Astrocyte of the cerebellum (primary cell): ENCODE data around the gene STAT1.
A peak's percentile ranks its signal among the peaks of the same experiment; 100 is the strongest.

Source experiments
- DNase-seq: peaks from one replicate; pipeline ENCODE4 v3.0.0-alpha.2; 2011; ENCODE audit warnings: low read depth
- H3K4me3 ChIP-seq: 2 replicates; pipeline ENCODE4 v1.5.1; 2011; ENCODE audit warnings: mild to moderate bottlenecking, low read depth, low read length, moderate library complexity
- CTCF ChIP-seq: IDR thresholded peaks from 2 replicates; pipeline ENCODE4 v1.5.1; 2012; ENCODE audit warnings: low read length, low read depth, moderate library complexity, mild to moderate bottlenecking; ENCODE audit errors: missing control alignments
- in situ Hi-C: cut with HindIII; loops from 2 replicates; pipeline ENCODE4 v1.10.0; 2017; ENCODE audit warnings: low sequenced_read_pairs

The STAT1 gene

GRCh38 chr2:191013932-191014652 is at the start of gene STAT1:
TSS of gene STAT1 (minus strand) at chr2:191014171. CDS start at chr2:191010003, 4,168 bp downstream.
- H3K4me3 ChIP-seq: peak within 1 kb of the TSS; percentile 78
- in situ Hi-C loops: no loop called here
- TF ChIP-seq CTCF: no peak
- DNase-seq: peak; percentile 74

- H3K4me3 ChIP-seq: no peak overlapping the region
- no peak for TF ChIP-seq CTCF
- DNase-seq: no peak
- in situ Hi-C loops: no loop called here
These were observed 49.6 kb upstream of the STAT1 start for GRCh38 chr2:191063584-191063983.

GRCh38 chr2:191061381-191061980 is 47.5 kb upstream of the STAT1 start:
- no peak for DNase-seq
- no peak for TF ChIP-seq CTCF
- H3K4me3 ChIP-seq: no peak overlapping the region
- in situ Hi-C loops: no loop called here

- DNase-seq: no peak
- TF ChIP-seq CTCF: no peak
- in situ Hi-C loops: no loop called here
- H3K4me3 ChIP-seq: no peak overlapping the region
These were observed 45.3 kb upstream of the STAT1 start for GRCh38 chr2:191059308-191059707.

GRCh38 chr2:191056228-191056627 is 42.3 kb upstream of the STAT1 start:
- H3K4me3 ChIP-seq: no peak overlapping the region
- no peak for DNase-seq
- in situ Hi-C loops: no loop called here
- TF ChIP-seq CTCF: no peak

GRCh38 chr2:191053256-191053655 is 39.3 kb upstream of the STAT1 start:
- TF ChIP-seq CTCF: no peak
- in situ Hi-C loops: no loop called here
- DNase-seq: no peak
- no peak overlapping the region for H3K4me3 ChIP-seq
